PC-9 (cell line): ENCODE measurements around the gene ST7. TPM values are rescaled to one million over a fixed set of nuclear protein-coding genes. Genes with fewer than 3 reads are reported as not detected.

Experiments
- BruUV-seq: library from RNA; stranded (reverse); fragments of 400-500 nt; replicated peaks from 2 replicates; lab custom pipeline; 2021; lab: Mats Ljungman, UMichigan
- CTCF ChIA-PET: fragments of 300-600 bp; sonication (Branson Sonifier 250); formaldehyde crosslinking; loops from one replicate; lab custom pipeline; 2022; ENCODE audit warnings: antibody characterized with exemption; lab: Charles Lee
- POLR2A ChIA-PET: fragments of 300-600 bp; sonication (Branson Sonifier 250); formaldehyde crosslinking; loops from one replicate; lab custom pipeline; 2022; ENCODE audit warnings: antibody characterized with exemption; ENCODE audit not compliant: unreplicated experiment; lab: Charles Lee
- DNase-seq, 2 experiments: peaks; one replicate each; pipeline versions ENCODE4 v3.0.0 to v3.0.0-alpha.2; 2015 to 2022; ENCODE audit warnings: mixed read lengths in 1 of 2
- H2AFZ ChIP-seq: fragments of 200-600 bp; sonication (generic); 2 replicates; pipeline ENCODE4 v1.8.1; 2017; ENCODE audit warnings: antibody characterized with exemption
- H3F3A ChIP-seq: fragments of 200-600 bp; sonication (generic); 2 replicates; pipeline ENCODE4 v1.8.1; 2017; ENCODE audit warnings: antibody characterized with exemption, mild to moderate bottlenecking, low read depth; ENCODE audit not compliant: insufficient read depth
- H3K27ac ChIP-seq: fragments of 200-600 bp; sonication (generic); 2 replicates; pipeline ENCODE4 v1.6.1; 2016; ENCODE audit warnings: mixed run types
- H3K27me3 ChIP-seq: fragments of 200-600 bp; sonication (generic); 2 replicates; pipeline ENCODE4 v1.6.1; 2016; ENCODE audit warnings: low read depth, mixed run types; ENCODE audit not compliant: insufficient read depth
- H3K36me3 ChIP-seq: fragments of 200-600 bp; sonication (generic); 2 replicates; pipeline ENCODE4 v1.6.1; 2016; ENCODE audit warnings: low read depth, mixed run types
- H3K4me1 ChIP-seq: fragments of 200-600 bp; sonication (generic); replicated peaks from 2 replicates; pipeline ENCODE4 v1.6.1; 2016; ENCODE audit warnings: mixed run types; ENCODE audit not compliant: insufficient read depth
- H3K4me2 ChIP-seq: fragments of 200-600 bp; sonication (generic); 2 replicates; pipeline ENCODE4 v1.6.1; 2017; ENCODE audit warnings: mixed run types
- H3K4me3 ChIP-seq: fragments of 200-600 bp; sonication (generic); 2 replicates; pipeline ENCODE4 v1.6.1; 2016; ENCODE audit warnings: mixed run types
- H3K79me2 ChIP-seq: fragments of 200-600 bp; sonication (generic); 2 replicates; pipeline ENCODE4 v1.6.1; 2017; ENCODE audit warnings: low read depth, mixed run types
- H3K9me2 ChIP-seq: fragments of 200-600 bp; sonication (generic); 2 replicates; pipeline ENCODE4 v1.8.1; 2017; ENCODE audit warnings: mild to moderate bottlenecking; ENCODE audit not compliant: insufficient read depth
- H3K9me3 ChIP-seq: fragments of 200-600 bp; sonication (generic); 2 replicates; pipeline ENCODE4 v1.8.1; 2016; ENCODE audit warnings: low read depth; ENCODE audit not compliant: insufficient read depth
- H4K20me1 ChIP-seq: fragments of 200-600 bp; sonication (generic); 2 replicates; pipeline ENCODE4 v1.8.1; 2017; ENCODE audit not compliant: insufficient read depth
- EZH2 ChIP-seq: fragments of 200-600 bp; sonication (generic); IDR thresholded peaks from 2 replicates; pipeline ENCODE4 v1.8.0; 2017; ENCODE audit warnings: antibody characterized with exemption, low read depth
- intact Hi-C: fragments of 100-400 bp; cut with micrococcal nuclease; formaldehyde crosslinking; loops from one replicate; pipeline ENCODE4 v1.10.0; 2022; ENCODE audit not compliant: unreplicated experiment
- total RNA-seq: library from RNA; stranded (reverse); gene quantifications from 2 replicates; pipeline ENCODE4 v1.2.3, GENCODE V29; 2021
- TF ChIP-seq, protein P1 (sequence below): fragments of 200-600 bp; sonication (generic); conservative IDR thresholded peaks from 2 replicates; pipeline ENCODE4 v1.6.1; 2017; ENCODE audit warnings: mixed run types, antibody characterized with exemption, mild to moderate bottlenecking, moderate library complexity

Gene ST7
- total RNA-seq, 1 experiment from 2014 or later = 25.8 TPM

DNA sequence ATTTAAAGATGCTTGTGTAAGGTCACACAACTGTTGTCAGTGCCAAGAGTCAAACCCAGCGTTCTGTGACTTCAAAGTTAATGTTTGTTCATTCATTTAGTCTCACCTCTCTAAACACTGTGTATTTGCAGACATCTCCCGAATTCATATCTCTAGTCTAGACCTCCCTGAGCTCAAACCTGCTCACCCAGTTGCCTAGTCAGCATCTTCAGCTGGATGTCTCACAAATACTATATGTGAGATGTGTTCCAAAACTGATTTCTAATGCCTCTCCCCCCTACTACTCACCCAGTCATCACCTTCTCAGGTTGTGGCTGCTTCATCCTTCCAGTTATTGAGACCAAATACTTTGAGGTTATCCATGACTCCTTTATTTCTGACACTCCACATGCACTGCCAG is 91.4 kb downstream of the ST7 start:
- H3K79me2 ChIP-seq = 0 out of 2 replicates have a peak, but pooled peaks cover 7% of the 10 kb centered on the region
- H3K4me1 ChIP-seq = no peaks in the 10 kb centered on the region
- no TSS peak for BruUV-seq
- no peak overlapping the region for H3K4me3 ChIP-seq
- DNase-seq = no peak
- no peak overlapping the region for H2AFZ ChIP-seq
- no peak for TF ChIP-seq EZH2
- TF ChIP-seq, protein P1, sequence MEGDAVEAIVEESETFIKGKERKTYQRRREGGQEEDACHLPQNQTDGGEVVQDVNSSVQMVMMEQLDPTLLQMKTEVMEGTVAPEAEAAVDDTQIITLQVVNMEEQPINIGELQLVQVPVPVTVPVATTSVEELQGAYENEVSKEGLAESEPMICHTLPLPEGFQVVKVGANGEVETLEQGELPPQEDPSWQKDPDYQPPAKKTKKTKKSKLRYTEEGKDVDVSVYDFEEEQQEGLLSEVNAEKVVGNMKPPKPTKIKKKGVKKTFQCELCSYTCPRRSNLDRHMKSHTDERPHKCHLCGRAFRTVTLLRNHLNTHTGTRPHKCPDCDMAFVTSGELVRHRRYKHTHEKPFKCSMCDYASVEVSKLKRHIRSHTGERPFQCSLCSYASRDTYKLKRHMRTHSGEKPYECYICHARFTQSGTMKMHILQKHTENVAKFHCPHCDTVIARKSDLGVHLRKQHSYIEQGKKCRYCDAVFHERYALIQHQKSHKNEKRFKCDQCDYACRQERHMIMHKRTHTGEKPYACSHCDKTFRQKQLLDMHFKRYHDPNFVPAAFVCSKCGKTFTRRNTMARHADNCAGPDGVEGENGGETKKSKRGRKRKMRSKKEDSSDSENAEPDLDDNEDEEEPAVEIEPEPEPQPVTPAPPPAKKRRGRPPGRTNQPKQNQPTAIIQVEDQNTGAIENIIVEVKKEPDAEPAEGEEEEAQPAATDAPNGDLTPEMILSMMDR = no peak
- H3K36me3 ChIP-seq = no peaks in the 10 kb centered on the region
- no peaks in the 10 kb centered on the region for H3K27me3 ChIP-seq
- H3K27ac ChIP-seq = no peak overlapping the region
- no peaks in the 10 kb centered on the region; the same call in 1 of the 2 replicates for H3K9me2 ChIP-seq
- intact Hi-C loops = no loop called here
- H4K20me1 ChIP-seq = no peaks in the 10 kb centered on the region
- POLR2A ChIA-PET = no interaction called here
- CTCF ChIA-PET = no interaction called here
- H3K4me2 ChIP-seq = no peak overlapping the region
- no peaks in the 10 kb centered on the region for H3K9me3 ChIP-seq
- no peaks in the 10 kb centered on the region for H3F3A ChIP-seq

DNA sequence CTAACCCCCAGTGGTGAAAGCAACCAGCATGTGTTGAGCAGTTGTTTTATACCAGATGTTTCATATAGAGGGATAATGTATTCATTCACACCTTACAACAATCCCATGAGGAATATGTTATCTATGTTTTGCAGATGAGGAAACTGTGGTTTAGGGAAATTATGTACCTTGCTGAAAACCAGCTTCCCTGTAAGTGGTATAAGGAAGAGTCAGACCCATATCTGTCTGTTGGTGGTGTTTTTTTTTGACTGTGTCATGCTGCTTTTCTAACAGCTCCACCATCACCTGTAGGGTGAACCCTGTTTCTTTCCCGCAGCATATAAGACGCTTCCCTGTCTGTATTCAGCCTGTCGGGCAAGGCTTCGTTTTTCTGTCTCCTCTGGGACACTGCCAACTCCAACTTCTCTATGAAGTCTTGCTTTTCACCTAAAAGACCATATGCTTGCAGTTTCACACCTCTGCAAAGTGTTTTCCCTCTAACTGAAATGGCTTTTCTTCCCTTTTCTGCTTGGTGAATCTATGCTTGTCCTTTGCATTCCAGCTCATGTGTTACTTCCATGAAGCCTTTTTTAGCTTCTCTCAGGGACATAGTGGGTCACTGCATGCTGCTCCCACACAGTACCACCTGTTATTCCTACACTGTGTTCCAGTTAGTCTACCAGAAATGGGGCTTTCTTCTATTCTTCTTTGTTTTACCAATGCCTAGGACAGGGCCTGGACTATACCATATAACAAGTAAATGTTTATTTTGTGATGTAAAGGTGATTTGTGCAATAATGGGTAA is 92.8 kb downstream of the ST7 start:
- Histone ChIP-seq H2AFZ (no peak overlapping the region), H3K36me3 (no peaks in the 10 kb centered on the region), H3K4me1 (no peaks in the 10 kb centered on the region), H4K20me1 (no peaks in the 10 kb centered on the region), H3K9me3 (no peaks in the 10 kb centered on the region), H3F3A (no peaks in the 10 kb centered on the region; the same call in 1 of the 2 replicates), H3K4me2 (no peak overlapping the region), H3K27ac (no peak overlapping the region), H3K4me3 (no peak overlapping the region), H3K79me2 (0 out of 2 replicates have a peak, but pooled peaks cover 7% of the 10 kb centered on the region), H3K27me3 (no peaks in the 10 kb centered on the region), H3K9me2 (no peaks in the 10 kb centered on the region; the same call in 1 of the 2 replicates)
- no peak for TF ChIP-seq EZH2
- TF ChIP-seq, protein P1 = no peak
- ChIA-PET CTCF (no interaction called here), POLR2A (interaction anchor here (0.6 kb wide), 1 partner anchor 958 kb away, joined by 4 read pairs; no protein-coding TSS in a partner anchor)
- BruUV-seq = no TSS peak
- intact Hi-C loops = no loop called here
- DNase-seq = no peak

DNA sequence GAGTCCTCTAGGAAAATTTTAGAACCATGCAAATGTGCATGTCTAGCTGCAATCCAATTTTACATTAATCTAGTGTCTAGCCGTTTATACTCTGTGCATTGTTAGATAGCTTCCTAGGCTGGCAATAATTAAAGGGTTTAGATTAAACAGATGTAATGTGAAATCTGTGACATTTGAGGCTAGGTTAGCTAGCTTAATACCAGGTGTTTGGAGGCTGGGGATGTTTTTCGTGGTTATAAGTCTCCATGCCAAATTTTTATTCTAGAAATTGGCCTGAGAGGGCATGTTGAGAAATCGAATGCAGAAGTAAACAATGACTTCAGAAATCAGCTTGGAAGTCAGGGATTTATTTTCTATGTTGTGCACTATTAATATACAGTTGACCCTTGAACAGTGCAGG is 94.2 kb downstream of the ST7 start:
- Histone ChIP-seq H3K4me1 (no peaks in the 10 kb centered on the region), H3K9me2 (no peaks in the 10 kb centered on the region; the same call in 1 of the 2 replicates), H3K4me3 (no peak overlapping the region), H3K79me2 (0 out of 2 replicates have a peak, but pooled peaks cover 3% of the 10 kb centered on the region), H3F3A (no peaks in the 10 kb centered on the region; the same call in 1 of the 2 replicates), H3K9me3 (no peaks in the 10 kb centered on the region), H2AFZ (no peak overlapping the region), H4K20me1 (no peaks in the 10 kb centered on the region), H3K27me3 (no peaks in the 10 kb centered on the region), H3K36me3 (no peaks in the 10 kb centered on the region), H3K27ac (no peak overlapping the region), H3K4me2 (no peak overlapping the region)
- intact Hi-C loops = no loop called here
- CTCF ChIA-PET = no interaction called here
- no peak for DNase-seq
- no peak for TF ChIP-seq EZH2
- TF ChIP-seq, protein P1 = no peak
- BruUV-seq = no TSS peak
- POLR2A ChIA-PET = interaction anchor here (0.7 kb wide), 1 partner anchor 19 kb away, joined by 4 read pairs; no protein-coding TSS in a partner anchor
